SK-N-SH (cell line): Measurements from ENCODE around the gene FAM78A.

Source experiments
- EP300 ChIP-seq, 2 experiments: IDR thresholded peaks; 2 replicates each; pipeline versions ENCODE4 v1.4.0 to v1.6.1; 2012; ENCODE audit warnings: borderline replicate concordance in 1 of 2, low read depth in 1 of 2, low read length in 1 of 2
- FOXM1 ChIP-seq: IDR thresholded peaks from 2 replicates; pipeline ENCODE4 v1.4.0; 2012; ENCODE audit warnings: low read depth, mild to moderate bottlenecking
- MXI1 ChIP-seq: IDR thresholded peaks from 2 replicates; pipeline ENCODE4 v1.6.1; 2012; ENCODE audit warnings: mild to moderate bottlenecking, low read depth, low read length, improper control_type of control experiment
- NFIC ChIP-seq: IDR thresholded peaks from 2 replicates; pipeline ENCODE4 v1.4.0; 2012; ENCODE audit warnings: borderline replicate concordance
- RCOR1 ChIP-seq: fragments of 150-350 bp; IDR thresholded peaks from 2 replicates; pipeline ENCODE4 v1.6.1; 2017; ENCODE audit warnings: antibody characterized with exemption, low read length
- RFX5 ChIP-seq: IDR thresholded peaks from 2 replicates; pipeline ENCODE4 v1.6.1; 2012; ENCODE audit warnings: mild to moderate bottlenecking, improper control_type of control experiment, low read length
- SIN3A ChIP-seq: IDR thresholded peaks from 2 replicates; pipeline ENCODE4 v1.6.1; 2012; ENCODE audit warnings: low read depth, mild to moderate bottlenecking, low read length, moderate library complexity, borderline replicate concordance
- TF ChIP-seq, protein P1 (sequence below): fragments of 200-600 bp; sonication (generic); IDR thresholded peaks from 2 replicates; pipeline ENCODE4 v1.6.1; 2017; ENCODE audit warnings: antibody characterized with exemption, mild to moderate bottlenecking, moderate library complexity
- TF ChIP-seq, protein P2 (sequence below): IDR thresholded peaks from 2 replicates; pipeline ENCODE4 v1.6.1; 2012; ENCODE audit warnings: mild to moderate bottlenecking, low read depth, low read length, moderate library complexity
- TF ChIP-seq, protein P3 (sequence below): fragments of 150-350 bp; IDR thresholded peaks from 2 replicates; pipeline ENCODE4 v1.6.1; 2017; ENCODE audit warnings: antibody characterized with exemption, low read length, low read depth, borderline replicate concordance

DNA sequence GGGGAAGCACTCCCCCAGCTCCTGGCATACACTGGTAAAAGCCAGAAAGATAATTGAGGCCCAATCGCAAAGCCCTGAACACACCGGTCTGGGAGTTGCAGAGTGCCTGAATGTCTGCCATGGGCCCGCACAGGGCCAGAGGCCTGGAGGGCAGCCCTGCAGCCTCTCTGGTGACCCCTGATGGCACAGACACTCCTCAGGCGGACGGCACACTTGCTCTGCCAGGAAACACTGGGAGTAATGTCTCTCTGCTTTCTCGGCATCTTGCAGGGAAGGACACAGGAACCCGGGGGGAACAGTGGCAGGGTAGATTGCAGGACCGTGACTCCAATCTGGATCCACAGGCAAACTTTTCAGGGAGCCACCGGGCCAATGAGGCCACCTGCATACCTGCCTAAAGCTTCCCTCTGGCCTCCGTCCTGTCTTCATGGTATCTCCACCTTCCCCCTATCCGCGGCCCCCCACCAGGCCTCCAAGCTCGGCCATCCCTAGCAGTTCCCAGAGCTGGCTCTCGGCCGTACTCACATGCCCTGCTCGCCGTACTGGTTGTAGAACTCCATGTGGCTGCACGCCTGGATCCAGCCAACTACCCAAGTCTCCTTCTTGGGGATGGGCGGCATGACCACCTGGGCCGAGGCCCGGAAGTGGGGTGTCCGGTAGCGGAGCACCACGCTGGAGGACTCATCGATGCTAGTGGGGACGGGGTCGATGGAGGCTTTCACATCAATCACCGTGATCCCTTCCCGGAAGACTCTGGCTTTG, 797 bp downstream of the FAM78A start:
- TF ChIP-seq RCOR1: no peak
- TF ChIP-seq, protein P1, sequence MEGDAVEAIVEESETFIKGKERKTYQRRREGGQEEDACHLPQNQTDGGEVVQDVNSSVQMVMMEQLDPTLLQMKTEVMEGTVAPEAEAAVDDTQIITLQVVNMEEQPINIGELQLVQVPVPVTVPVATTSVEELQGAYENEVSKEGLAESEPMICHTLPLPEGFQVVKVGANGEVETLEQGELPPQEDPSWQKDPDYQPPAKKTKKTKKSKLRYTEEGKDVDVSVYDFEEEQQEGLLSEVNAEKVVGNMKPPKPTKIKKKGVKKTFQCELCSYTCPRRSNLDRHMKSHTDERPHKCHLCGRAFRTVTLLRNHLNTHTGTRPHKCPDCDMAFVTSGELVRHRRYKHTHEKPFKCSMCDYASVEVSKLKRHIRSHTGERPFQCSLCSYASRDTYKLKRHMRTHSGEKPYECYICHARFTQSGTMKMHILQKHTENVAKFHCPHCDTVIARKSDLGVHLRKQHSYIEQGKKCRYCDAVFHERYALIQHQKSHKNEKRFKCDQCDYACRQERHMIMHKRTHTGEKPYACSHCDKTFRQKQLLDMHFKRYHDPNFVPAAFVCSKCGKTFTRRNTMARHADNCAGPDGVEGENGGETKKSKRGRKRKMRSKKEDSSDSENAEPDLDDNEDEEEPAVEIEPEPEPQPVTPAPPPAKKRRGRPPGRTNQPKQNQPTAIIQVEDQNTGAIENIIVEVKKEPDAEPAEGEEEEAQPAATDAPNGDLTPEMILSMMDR: no peak
- TF ChIP-seq NFIC: no peak
- TF ChIP-seq, protein P2, sequence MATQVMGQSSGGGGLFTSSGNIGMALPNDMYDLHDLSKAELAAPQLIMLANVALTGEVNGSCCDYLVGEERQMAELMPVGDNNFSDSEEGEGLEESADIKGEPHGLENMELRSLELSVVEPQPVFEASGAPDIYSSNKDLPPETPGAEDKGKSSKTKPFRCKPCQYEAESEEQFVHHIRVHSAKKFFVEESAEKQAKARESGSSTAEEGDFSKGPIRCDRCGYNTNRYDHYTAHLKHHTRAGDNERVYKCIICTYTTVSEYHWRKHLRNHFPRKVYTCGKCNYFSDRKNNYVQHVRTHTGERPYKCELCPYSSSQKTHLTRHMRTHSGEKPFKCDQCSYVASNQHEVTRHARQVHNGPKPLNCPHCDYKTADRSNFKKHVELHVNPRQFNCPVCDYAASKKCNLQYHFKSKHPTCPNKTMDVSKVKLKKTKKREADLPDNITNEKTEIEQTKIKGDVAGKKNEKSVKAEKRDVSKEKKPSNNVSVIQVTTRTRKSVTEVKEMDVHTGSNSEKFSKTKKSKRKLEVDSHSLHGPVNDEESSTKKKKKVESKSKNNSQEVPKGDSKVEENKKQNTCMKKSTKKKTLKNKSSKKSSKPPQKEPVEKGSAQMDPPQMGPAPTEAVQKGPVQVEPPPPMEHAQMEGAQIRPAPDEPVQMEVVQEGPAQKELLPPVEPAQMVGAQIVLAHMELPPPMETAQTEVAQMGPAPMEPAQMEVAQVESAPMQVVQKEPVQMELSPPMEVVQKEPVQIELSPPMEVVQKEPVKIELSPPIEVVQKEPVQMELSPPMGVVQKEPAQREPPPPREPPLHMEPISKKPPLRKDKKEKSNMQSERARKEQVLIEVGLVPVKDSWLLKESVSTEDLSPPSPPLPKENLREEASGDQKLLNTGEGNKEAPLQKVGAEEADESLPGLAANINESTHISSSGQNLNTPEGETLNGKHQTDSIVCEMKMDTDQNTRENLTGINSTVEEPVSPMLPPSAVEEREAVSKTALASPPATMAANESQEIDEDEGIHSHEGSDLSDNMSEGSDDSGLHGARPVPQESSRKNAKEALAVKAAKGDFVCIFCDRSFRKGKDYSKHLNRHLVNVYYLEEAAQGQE: no peak
- no peak for TF ChIP-seq EP300 (IDR thresholded peaks at IDR 0.05; ENCODE audit: borderline replicate concordance in 1 of 2, low read depth in 1 of 2, low read length in 1 of 2)
- TF ChIP-seq, protein P3, sequence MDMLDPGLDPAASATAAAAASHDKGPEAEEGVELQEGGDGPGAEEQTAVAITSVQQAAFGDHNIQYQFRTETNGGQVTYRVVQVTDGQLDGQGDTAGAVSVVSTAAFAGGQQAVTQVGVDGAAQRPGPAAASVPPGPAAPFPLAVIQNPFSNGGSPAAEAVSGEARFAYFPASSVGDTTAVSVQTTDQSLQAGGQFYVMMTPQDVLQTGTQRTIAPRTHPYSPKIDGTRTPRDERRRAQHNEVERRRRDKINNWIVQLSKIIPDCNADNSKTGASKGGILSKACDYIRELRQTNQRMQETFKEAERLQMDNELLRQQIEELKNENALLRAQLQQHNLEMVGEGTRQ: no peak
- TF ChIP-seq SIN3A: no peak
- TF ChIP-seq MXI1: no peak
- no peak for TF ChIP-seq FOXM1
- no peak for TF ChIP-seq RFX5
